Measurements from ENCODE around the gene TSEN34.
A peak's percentile ranks its signal among the peaks of the same experiment; 100 is the strongest.

DNA sequence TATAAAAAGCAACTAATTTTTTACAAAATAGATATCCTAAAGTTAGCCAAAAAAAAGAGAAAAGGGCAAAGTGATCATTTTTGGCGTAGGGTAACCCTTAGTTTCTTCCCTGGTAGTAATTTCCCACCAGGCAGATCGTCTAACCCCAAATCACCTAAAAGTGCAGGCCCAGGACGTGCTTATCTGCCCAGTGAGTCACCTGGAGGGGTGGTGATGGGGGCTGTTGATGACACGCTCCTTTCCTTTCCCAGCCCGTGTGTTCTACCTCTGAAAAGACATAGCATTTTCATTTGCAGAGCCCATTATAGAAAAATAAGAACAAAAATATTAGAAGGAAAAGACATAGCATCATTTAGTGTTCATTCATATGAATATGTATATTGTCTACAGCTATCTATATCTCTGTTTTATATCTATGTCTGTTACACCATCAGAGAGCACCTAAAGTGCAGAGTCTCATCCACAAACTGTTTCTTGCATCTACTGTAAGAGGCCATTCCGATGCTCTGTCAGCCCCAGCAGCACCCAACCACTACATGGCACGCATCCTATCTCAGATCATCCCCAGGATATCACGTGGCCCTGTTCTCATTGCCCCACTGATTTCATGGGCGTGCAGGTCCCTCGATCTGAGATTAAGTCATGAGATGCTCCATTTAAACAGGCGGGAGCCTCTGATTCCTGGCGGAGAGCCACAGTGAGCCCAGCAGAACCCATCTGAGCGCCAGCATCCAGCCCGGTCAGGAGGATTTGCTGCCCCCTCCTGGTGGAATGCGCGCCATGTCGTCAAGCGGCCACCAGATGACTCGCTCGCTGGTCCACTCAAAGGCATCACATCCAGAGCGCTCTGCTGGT, 40.2 kb downstream of the TSEN34 start:
- TF ChIP-seq POLR2A (IDR thresholded peaks at IDR 0.05) (no peak), POLR2AphosphoS5 (IDR thresholded peaks at IDR 0.05) (no peak), EP300 (IDR thresholded peaks at IDR 0.05) (no peak)
- TF ChIP-seq, protein P1, sequence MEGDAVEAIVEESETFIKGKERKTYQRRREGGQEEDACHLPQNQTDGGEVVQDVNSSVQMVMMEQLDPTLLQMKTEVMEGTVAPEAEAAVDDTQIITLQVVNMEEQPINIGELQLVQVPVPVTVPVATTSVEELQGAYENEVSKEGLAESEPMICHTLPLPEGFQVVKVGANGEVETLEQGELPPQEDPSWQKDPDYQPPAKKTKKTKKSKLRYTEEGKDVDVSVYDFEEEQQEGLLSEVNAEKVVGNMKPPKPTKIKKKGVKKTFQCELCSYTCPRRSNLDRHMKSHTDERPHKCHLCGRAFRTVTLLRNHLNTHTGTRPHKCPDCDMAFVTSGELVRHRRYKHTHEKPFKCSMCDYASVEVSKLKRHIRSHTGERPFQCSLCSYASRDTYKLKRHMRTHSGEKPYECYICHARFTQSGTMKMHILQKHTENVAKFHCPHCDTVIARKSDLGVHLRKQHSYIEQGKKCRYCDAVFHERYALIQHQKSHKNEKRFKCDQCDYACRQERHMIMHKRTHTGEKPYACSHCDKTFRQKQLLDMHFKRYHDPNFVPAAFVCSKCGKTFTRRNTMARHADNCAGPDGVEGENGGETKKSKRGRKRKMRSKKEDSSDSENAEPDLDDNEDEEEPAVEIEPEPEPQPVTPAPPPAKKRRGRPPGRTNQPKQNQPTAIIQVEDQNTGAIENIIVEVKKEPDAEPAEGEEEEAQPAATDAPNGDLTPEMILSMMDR (IDR thresholded peaks at IDR 0.05) = peak; percentile 87 to 94 (median 92)

Measured in upper lobe of left lung (tissue), 4 donors.